Urothelium cell line (cell line): ENCODE data around the gene FARSA.
"Not testable (repeated sequence)": the region's sequence is repeated elsewhere in the genome, so short reads cannot be mapped to it uniquely, and the experiment has no call there.

ENCODE experiments used
- DNase-seq: peaks from one replicate; pipeline ENCODE4 v3.0.0; 2011; ENCODE audit warnings: low spot score, mixed read lengths
- FAIRE-seq: peaks from 2 replicates; lab custom pipeline; 2011; peaks lifted over from hg19 to GRCh38; lab: Jason Lieb, UNC

FARSA gene

GRCh38 chr19:12891553-12892021, 41.9 kb downstream of the FARSA start:
- DNase-seq (no peak), FAIRE-seq (no peak)

- no peak for FAIRE-seq
- peak; percentile 92 for DNase-seq
These were observed 42.5 kb downstream of the FARSA start, which contains the start of gene GCDH for GRCh38 chr19:12890787-12891552. Gene GCDH, plus strand, starts transcription at chr19:12891160. Its CDS starts 145 bp downstream, at chr19:12891305.

DNA sequence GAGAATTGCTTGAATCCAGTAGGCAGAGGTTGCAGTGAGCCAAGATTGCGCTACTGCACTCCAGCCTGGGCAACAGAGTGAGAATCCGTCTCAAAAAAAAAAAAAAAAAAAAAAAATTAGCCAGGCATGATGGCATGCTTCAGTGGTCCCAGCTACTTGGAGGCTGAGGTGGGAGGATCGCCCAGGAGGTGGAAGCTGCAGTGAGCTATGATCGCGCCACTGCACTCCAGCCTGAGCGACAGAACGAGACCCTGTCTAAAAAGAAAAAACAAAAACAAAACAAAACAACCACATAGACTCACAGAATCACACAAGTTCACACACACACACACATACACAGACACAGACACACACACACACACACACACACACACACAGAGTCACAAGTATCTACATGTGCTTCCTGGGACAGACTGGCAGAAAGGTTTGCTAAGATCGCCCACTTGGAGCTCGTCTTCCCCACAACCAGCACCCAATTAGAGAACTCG, 43.2 kb downstream of the FARSA start:
- DNase-seq, FAIRE-seq: not testable (repeated sequence)

GRCh38 chr19:12888006-12888603, 45.4 kb downstream of the FARSA start:
- FAIRE-seq (no peak), DNase-seq (no peak)

GRCh38 chr19:12886969-12887747, 46.4 kb downstream of the FARSA start, which contains the start of gene KLF1:
Gene KLF1, minus strand, starts transcription at chr19:12887201. Its CDS starts 61 bp downstream, at chr19:12887140.
- DNase-seq = no peak
- no peak for FAIRE-seq

DNA sequence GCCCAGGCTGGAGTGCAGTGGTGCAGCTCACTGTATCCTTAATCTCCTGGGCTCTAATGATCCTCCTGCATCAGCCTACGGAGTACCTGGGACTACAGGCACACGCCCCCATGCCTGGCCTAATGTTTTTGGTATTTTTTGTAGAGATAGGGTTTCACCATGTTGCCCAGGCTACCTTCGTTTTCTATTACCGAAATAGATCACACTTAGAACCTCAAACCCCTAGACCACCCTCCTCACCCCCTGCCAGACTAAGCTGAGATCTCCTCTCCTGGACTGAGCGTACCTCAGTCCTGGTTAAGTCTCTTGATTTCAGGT, 46.9 kb downstream of the FARSA start:
- DNase-seq (no peak), FAIRE-seq (no peak)

DNA sequence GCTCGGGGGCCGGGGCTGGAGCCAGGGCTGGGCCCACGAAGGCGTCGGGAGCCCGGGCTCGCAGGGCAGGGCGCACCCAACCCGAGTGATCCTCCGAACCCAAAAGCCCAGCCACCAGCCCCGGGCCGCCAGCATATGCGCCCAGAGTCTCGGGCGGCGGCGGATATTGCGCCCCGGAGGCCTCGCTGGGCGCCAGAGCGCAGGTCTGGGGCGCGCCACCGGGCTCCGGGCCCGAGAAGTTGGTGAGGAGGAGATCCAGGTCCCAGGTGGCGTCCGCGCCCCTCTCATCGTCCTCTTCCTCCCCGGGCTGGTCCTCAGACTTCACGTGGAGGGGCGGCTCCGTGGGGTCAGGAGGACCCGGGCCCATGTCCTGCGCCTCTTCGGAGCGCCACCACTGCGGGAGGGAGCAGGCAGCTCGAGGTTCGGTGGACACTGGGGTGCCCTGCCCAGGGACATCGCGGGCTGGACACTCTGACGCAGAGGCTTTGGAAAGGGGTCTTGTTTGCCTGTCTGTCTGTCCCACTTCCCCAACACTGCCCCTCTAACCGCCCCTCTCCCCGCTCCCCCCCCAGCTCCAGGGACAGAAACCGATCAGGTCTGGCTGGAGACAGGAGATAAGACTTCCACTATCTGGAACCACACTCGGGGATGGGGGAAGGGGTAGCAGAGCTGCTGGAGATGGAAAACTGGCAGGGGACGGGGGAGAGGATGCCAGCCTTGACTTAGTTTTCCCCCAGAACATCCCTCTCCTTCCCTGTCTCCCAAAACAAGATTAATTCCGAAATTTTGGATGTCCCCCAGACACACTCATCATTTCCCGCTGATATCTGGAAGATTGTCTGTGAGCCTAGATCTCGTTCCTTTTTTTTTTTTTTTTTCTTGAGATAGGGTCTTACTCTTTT, 47.5 kb downstream of the FARSA start:
- DNase-seq (no peak), FAIRE-seq (no peak)

DNA sequence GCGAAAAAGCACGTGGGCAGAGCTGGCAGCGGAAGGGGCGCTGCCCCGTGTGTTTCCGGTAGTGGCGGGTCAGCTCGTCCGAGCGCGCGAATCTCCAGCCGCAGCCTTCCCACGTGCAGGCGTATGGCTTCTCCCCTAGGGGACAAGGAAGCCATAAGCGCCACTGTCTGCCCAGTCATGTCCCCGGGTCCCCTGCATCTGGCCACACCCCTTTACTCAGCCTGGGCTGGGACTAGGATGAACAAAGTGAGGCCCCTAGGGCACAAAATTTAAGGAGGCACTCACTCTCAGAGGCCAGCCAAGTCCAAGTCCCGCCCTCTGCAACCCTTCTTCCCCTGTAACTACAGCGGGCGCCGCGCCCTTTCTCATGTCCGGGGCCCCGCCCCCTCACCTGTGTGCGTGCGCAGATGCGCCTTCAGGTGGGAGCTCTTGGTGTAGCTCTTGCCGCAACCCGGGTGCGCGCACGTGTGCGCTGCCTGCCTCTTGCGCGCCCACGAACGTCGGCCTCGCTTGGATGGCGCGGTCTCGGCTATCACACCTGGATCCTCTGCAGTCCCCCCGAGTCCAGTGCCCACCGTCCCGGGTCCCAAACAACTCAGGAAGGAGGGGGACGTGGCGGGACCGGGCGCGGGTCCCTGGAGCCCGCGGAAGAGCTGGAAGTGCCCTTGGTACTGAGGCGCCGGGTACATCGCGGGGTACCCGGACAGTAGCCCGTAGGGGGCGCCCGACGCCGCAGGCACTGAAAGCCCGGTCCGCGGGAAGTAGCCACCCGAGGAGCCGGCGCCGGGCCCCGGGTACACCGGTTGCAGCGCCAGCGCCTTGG, 48.4 kb downstream of the FARSA start:
- DNase-seq = peak; percentile 35
- FAIRE-seq = no peak

DNA sequence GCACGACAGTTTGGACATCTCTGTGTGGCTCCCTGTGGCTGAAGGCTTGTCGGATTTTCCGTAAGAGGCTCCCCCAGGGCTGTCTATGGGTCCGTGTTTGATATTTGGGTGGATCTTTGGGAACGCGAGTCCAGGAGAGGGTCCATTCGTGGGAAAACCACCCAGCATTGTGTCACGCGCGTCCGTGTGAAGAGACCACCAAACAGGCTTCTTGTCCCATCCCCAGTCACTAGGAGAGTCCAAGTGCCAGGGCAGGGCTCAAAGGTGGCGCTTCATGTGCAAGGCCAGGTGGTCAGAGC, 48.9 kb downstream of the FARSA start:
- DNase-seq (no peak), FAIRE-seq (no peak)

- no peak for FAIRE-seq
- no peak for DNase-seq
These were observed 49.3 kb downstream of the FARSA start for GRCh38 chr19:12884202-12884601.

- DNase-seq = no peak
- no peak for FAIRE-seq
These were observed 50.9 kb downstream of the FARSA start for GRCh38 chr19:12882589-12882988.

GRCh38 chr19:12881172-12881808, 52.2 kb downstream of the FARSA start, which contains the start of gene DNASE2:
Gene DNASE2, minus strand, starts transcription at chr19:12881449. Its CDS starts 74 bp downstream, at chr19:12881375.
- no peak for FAIRE-seq

DNA sequence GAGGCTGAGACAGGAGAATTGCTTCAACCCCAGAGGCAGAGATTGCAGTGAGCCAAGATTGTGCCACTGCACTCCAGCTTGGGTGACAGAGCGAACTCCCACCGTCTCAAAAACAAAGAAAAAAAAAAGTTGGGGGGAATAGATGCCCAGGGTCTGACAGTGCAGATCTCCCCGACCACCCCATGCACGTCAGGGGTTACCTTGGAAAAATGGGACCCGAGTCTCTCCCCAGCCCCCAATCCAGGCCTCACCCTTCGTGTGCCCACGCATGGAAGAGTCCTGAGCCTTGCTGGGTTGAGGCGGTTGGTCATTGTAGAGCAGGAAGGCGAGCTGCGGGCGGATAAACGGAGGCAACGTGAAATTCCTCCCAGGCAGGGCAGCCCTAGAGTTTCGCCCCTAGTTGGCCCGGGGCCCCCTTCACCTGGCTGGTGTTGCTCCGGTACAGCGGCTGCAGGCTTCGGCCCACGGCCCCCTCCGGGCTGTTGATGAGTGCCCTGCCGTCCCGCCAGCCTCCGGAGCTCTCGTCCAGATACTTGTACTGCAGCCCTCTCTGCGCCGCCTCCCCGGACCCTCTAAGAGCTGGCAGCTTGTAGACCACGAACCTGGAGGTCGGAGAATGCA, 52.9 kb downstream of the FARSA start:
- no peak for FAIRE-seq
- DNase-seq = no peak

More at GRCh38 chr19:12881172-12881808, 52.2 kb downstream of the FARSA start, which contains the start of gene DNASE2:
- DNase-seq = peak; percentile 94

DNA sequence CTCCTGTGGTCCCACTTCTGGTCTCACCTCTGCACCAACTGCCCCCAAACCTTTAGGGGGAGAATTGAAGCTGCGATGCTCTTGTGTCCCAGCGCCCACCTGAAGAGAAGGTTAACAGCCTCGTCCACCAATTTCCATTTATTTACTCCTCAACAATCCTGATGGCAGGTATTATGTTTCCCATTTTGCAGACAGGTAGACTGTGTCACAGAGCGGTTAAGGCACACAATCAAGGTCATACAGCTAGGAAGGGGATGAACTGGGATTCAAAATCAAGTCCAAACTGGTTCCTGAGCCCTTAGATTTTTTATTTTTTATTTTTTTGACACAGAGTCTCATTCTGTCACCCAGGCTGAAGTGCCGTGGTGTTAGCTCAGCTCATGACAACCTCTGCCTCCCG, 58.4 kb downstream of the FARSA start:
- no peak for DNase-seq
- no peak for FAIRE-seq

DNA sequence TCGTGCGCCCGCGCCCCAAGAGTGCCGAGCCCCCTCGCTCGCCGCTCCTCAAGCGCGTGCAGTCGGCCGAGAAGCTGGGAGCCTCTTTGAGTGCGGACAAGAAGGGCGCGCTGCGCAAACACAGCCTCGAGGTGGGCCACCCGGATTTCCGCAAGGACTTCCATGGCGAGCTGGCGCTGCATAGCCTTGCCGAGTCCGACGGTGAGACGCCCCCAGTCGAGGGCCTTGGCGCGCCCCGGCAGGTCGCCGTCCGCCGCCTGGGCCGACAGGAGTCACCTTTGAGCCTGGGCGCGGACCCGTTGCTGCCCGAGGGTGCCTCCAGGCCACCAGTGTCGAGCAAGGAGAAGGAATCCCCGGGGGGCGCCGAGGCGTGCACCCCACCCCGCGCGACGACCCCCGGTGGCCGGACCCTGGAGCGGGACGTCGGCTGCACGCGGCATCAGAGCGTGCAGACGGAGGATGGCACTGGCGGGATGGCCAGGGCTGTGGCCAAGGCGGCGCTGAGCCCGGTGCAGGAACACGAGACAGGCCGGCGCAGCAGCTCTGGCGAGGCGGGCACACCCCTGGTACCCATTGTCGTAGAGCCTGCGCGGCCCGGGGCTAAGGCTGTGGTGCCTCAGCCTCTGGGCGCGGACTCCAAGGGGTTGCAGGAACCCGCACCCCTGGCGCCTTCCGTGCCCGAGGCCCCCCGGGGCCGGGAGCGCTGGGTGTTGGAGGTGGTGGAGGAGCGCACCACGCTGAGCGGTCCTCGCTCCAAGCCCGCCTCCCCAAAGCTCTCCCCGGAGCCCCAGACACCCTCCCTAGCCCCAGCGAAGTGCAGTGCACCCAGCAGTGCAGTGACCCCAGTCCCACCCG, 59.4 kb downstream of the FARSA start:
- FAIRE-seq = no peak

GRCh38 chr19:12872941-12873890, 60.3 kb downstream of the FARSA start:
- no peak for FAIRE-seq

More for the DNA sequence above, 59.4 kb downstream of the FARSA start:
- no peak for DNase-seq

More at GRCh38 chr19:12872941-12873890, 60.3 kb downstream of the FARSA start:
- no peak for DNase-seq
